Measurements from ENCODE around the gene WNT3.
"Not testable (repeated sequence)": the region's sequence is repeated elsewhere in the genome, so short reads cannot be mapped to it uniquely, and the experiment has no call there.

WNT3 gene

DNA sequence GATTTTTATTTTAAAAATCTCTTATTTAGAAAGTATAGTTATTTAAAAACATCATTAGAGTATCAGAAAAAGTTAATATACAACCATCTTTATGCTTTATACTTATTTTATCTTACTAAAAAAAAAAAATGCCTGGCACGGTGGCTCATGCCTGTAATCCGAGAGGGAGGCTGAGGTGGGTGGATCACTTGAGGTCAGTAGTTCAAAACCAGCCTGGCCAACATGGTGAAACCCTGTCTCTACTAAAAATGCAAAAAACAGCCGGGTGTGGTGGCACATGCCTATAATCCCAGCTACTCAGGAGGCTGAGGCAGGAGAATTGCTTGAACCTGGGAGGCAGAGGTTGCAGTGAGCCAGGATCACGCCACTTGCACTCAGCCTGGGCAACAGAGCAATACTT, 60.9 kb downstream of the WNT3 start:
- not testable (repeated sequence) for H3K4me3 ChIP-seq (ENCODE audit: low read length); H3K4me1 ChIP-seq (ENCODE audit: insufficient read depth, low read length); H2AFZ ChIP-seq (ENCODE audit: low read depth, low read length); H3K27me3 ChIP-seq (ENCODE audit: insufficient read depth, low read length); H3K9me3 ChIP-seq (ENCODE audit: low read length)
- H3K36me3 ChIP-seq (ENCODE audit: insufficient read depth, low read length): peaks cover 47% of the 10 kb centered on the region

DNA sequence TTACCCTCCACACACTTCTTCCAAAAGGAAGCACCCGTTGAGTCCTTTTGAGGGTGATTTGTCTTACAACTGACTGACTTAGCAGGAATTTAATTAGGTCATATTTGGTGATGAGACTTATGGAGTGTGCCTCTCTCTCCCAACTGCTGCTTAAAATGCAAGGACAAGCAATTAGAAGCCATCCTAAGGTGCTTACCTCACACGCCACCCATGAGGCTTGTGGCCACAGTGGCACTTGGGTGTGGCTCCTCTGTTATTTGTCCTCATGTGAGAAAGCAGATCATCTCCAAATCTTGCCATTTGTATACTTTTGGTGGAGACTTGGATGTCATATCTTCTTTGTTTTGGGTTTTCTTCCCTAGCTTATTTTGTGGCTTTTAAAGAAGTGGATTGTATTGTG, 61.6 kb downstream of the WNT3 start:
- Histone ChIP-seq H3K4me3 (ENCODE audit: low read length) (no peak overlapping the region), H3K27me3 (ENCODE audit: insufficient read depth, low read length) (no peaks in the 10 kb centered on the region), H3K36me3 (ENCODE audit: insufficient read depth, low read length) (peaks cover 47% of the 10 kb centered on the region), H2AFZ (ENCODE audit: low read depth, low read length) (no peak overlapping the region), H3K9me3 (ENCODE audit: low read length) (no peaks in the 10 kb centered on the region), H3K4me1 (ENCODE audit: insufficient read depth, low read length) (peaks cover 7% of the 10 kb centered on the region)

DNA sequence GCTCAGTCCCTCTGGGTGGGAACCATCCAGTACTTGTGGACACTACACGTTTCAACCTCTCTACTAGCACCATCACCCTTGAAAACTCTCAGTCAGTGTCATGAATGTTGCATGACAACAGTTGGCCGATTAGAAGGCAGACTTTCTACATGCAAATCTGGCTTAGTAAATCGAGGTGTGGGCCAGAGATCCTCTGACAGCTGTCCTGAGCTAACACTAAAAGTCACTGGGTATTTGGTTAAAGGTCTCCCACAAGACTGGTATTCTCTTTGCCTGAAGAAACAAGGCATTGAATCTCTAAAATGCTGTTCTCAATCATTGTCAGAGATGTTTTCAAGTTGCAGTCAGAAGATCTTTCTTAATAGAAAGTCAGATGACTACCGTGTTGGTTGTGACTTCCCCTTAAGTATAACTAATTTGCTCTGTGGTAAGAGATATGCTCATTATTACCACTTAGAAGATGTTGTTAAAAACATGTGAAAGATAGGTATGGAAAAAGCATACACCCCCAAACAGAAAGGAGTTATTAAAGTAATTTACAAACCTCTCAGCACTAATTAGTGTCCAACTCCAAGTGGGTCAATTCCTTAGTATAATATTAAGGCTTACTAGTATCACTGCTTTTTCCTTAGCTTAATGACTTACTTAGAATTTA, 62.3 kb downstream of the WNT3 start:
- Histone ChIP-seq H3K4me3 (ENCODE audit: low read length) (no peak overlapping the region), H3K4me1 (ENCODE audit: insufficient read depth, low read length) (peaks cover 7% of the 10 kb centered on the region), H3K27me3 (ENCODE audit: insufficient read depth, low read length) (no peaks in the 10 kb centered on the region), H3K9me3 (ENCODE audit: low read length) (no peaks in the 10 kb centered on the region), H2AFZ (ENCODE audit: low read depth, low read length) (no peak overlapping the region), H3K36me3 (ENCODE audit: insufficient read depth, low read length) (peaks cover 49% of the 10 kb centered on the region)

DNA sequence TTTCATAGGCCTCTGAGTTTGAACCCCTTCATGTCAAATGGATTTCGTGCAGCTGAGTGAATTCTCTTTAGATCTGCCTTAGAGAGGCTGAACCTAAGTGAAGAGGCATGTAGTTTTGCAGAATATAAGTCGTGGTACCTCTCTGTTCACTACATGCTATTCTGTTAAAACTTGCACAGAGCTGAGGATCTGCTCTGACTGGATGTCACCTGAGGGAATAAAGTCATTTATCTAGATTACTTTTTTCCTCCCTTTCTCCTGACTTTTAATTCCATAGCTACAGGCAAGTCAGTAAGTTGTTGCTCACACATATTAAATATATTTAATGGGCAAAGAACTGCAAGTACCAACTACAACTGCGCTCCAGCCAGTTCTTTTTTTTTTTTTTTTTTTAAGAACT, 64.7 kb downstream of the WNT3 start:
- Histone ChIP-seq H3K4me1 (ENCODE audit: insufficient read depth, low read length) (peaks cover 7% of the 10 kb centered on the region), H3K36me3 (ENCODE audit: insufficient read depth, low read length) (peaks cover 37% of the 10 kb centered on the region), H3K27me3 (ENCODE audit: insufficient read depth, low read length) (no peaks in the 10 kb centered on the region), H3K9me3 (ENCODE audit: low read length) (no peaks in the 10 kb centered on the region), H3K4me3 (ENCODE audit: low read length) (no peak overlapping the region), H2AFZ (ENCODE audit: low read depth, low read length) (no peak overlapping the region)

DNA sequence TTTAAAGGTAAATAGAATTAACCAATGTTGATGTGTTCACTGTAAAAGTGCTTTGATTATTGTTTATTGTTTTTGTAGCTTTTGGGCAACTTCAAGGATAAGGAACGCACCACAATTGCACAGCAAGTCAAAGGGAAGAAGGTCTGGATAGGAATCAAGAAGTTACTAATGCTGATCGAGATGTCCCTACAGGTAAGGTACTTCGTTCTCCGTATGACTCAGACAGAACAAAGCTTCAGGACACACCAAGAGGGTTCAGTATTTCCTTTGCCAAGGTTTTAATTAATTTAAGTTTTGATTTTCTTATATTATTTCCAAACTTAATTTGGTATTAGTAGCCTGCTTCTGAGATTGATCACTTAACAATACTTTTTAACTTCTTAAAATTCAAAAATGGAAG, 67.1 kb downstream of the WNT3 start:
- Histone ChIP-seq H3K4me1 (ENCODE audit: insufficient read depth, low read length) (peaks cover 7% of the 10 kb centered on the region), H3K36me3 (ENCODE audit: insufficient read depth, low read length) (peaks cover 29% of the 10 kb centered on the region), H3K9me3 (ENCODE audit: low read length) (no peaks in the 10 kb centered on the region), H3K27me3 (ENCODE audit: insufficient read depth, low read length) (no peaks in the 10 kb centered on the region), H2AFZ (ENCODE audit: low read depth, low read length) (no peak overlapping the region), H3K4me3 (ENCODE audit: low read length) (no peak overlapping the region)

DNA sequence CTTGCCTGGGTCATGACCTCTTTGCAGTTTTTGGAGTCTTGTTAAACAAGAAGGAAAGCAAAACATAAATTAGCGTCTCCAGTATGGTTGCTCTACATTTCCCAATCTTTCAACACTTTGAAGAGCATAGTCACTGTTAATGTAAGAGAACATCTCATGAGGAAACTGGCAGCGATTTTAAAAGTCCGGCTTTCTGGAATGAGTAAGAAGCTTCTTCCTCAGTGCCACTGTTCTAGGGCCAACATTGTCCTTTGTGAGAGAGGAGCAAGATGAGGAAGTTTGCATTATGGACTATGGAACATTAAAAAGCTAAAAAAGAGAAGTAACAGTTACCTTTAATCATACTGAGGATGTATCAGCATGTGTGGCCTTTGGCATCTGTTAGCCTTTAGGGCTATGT, 73.1 kb downstream of the WNT3 start:
- Histone ChIP-seq H3K4me1 (ENCODE audit: insufficient read depth, low read length) (peaks cover 11% of the 10 kb centered on the region), H3K27me3 (ENCODE audit: insufficient read depth, low read length) (no peaks in the 10 kb centered on the region), H3K4me3 (ENCODE audit: low read length) (no peak overlapping the region)

DNA sequence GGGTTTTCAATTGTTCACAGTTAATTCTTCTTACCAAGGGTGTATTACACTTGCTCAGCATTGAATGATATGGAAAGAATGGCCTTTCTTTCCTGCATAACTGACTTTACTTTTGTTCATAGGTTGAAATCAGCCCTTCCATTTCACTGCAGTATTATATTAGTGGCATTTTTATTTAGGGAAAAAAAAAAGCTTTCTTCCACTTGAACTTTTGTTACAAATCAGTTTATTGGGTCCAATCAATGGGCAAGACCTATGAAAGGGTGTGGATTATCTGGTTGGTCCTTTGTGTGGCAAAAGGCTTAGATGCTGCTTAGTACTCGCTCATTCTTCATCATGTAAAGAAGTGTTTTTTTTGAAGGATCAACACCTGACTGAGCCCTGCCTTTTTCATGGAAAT, 74.1 kb downstream of the WNT3 start:
- Histone ChIP-seq H2AFZ (ENCODE audit: low read depth, low read length) (no peak overlapping the region), H3K27me3 (ENCODE audit: insufficient read depth, low read length) (no peaks in the 10 kb centered on the region), H3K4me3 (ENCODE audit: low read length) (no peak overlapping the region), H3K9me3 (ENCODE audit: low read length) (no peaks in the 10 kb centered on the region), H3K4me1 (ENCODE audit: insufficient read depth, low read length) (peaks cover 11% of the 10 kb centered on the region), H3K36me3 (ENCODE audit: insufficient read depth, low read length) (no peaks in the 10 kb centered on the region)

More for the DNA sequence above, 73.1 kb downstream of the WNT3 start:
- H3K36me3 ChIP-seq (ENCODE audit: insufficient read depth, low read length): no peaks in the 10 kb centered on the region
- H2AFZ ChIP-seq (ENCODE audit: low read depth, low read length): no peak overlapping the region
- no peaks in the 10 kb centered on the region for H3K9me3 ChIP-seq (ENCODE audit: low read length)

DNA sequence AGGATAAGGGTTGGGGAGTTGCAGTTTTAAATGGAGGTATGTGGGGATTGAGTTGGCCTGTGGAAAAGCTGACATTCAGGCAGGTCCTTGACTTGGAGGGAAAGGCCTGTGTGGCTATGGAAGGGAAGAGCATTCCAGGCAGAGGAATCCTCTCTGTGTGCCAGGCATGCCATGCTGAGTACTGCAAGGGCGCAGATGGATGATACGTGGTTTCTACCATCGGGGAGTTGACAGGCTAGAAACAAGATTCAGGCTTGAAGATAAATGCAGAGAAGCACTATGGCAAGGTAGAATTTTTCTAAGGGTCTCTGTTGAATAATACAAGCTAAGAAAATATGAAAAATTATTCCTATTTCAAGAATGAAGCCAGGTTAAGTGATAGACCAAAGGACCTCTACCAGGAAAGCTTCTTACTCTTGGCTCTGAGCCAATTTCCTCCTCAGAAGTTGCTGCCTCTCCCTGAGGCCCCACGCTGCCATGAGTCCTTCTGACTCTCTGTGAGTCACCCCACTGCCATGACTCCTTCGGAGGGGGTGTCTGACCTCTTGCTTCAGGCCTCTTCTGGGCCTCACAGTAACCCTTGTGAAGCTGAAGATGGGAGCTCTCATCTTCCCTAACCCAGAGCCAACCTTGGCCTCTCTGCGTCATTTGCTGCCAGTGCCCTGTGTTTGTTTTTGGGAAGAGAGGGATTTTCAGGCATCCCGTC, 75.8 kb downstream of the WNT3 start:
- Histone ChIP-seq H3K27me3 (ENCODE audit: insufficient read depth, low read length) (no peaks in the 10 kb centered on the region), H3K4me1 (ENCODE audit: insufficient read depth, low read length) (peaks cover 11% of the 10 kb centered on the region), H3K36me3 (ENCODE audit: insufficient read depth, low read length) (no peaks in the 10 kb centered on the region), H3K4me3 (ENCODE audit: low read length) (no peak overlapping the region), H2AFZ (ENCODE audit: low read depth, low read length) (no peak overlapping the region), H3K9me3 (ENCODE audit: low read length) (no peaks in the 10 kb centered on the region)

DNA sequence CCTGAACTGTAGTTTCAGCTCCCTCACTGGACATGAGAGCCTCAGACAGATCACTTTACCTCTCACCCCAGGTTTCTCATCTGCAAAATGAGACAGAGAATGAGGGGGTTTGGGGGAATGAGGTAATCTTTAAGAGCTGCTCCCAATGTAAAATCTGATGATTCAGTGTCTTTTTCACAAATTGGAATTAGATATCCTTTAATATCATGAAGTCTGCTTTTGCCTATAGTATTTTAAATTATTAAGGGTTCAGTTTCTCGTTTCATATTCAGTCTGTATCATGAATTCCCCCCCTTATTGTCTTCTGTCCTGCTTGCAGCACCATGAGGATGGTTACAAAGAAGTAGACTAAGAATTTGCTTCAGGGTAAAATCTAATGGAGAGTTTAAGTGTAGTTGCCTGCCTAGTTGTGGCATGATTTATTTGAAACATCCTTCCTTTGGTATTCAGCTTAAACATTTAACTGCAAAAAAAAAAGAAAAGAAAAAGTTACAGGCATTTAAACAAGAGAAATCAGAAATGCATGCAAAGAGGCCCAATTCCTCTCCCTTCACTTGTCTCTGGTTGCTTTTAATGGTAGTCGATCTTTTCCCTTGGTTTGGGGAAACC, 77.3 kb downstream of the WNT3 start:
- Histone ChIP-seq H3K9me3 (ENCODE audit: low read length) (no peaks in the 10 kb centered on the region), H3K36me3 (ENCODE audit: insufficient read depth, low read length) (no peaks in the 10 kb centered on the region), H3K4me3 (ENCODE audit: low read length) (no peak overlapping the region), H3K27me3 (ENCODE audit: insufficient read depth, low read length) (no peaks in the 10 kb centered on the region), H2AFZ (ENCODE audit: low read depth, low read length) (no peak overlapping the region), H3K4me1 (ENCODE audit: insufficient read depth, low read length) (peaks cover 11% of the 10 kb centered on the region)

DNA sequence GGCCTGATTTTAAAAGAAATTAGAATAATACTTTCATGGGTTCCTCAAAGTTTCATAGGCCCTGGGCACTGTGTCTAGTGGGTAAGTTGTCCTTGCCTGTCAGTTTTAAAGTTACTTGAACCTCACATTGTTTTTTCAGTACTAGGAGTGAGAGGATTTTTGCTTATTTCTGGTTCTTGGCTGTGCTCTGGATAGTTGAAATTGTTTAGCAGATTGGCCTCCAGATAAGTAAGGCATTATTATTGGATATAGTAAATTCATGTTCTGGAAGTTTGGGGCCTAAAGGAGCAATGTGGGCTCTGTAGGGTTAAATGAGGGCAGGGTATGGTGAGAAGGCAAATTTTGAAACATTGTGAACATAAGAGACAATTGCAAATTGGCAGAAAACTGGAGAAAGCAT, 78.5 kb downstream of the WNT3 start:
- Histone ChIP-seq H3K4me3 (ENCODE audit: low read length) (no peak overlapping the region), H3K9me3 (ENCODE audit: low read length) (no peaks in the 10 kb centered on the region), H3K4me1 (ENCODE audit: insufficient read depth, low read length) (peaks cover 14% of the 10 kb centered on the region), H3K36me3 (ENCODE audit: insufficient read depth, low read length) (no peaks in the 10 kb centered on the region), H3K27me3 (ENCODE audit: insufficient read depth, low read length) (no peaks in the 10 kb centered on the region), H2AFZ (ENCODE audit: low read depth, low read length) (no peak overlapping the region)

DNA sequence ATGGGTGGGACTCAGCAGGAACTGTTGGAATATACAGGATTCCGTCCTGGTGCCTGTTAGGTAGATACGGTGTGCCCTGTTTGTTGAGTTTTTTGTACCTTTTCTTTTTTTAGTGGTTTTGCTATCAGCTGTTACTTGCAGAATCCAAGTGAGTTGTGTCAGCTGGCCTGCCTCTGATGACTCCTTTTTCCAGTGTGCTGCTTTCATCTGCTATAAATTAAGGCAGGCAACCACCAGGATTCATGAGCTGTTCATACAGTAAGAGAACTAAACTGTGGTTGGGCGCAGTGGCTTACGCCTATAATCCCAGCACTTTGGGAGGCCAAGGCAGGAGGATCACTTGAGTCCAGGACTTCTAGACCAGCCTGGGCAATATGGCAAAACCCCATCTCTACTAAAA, 79.9 kb downstream of the WNT3 start:
- Histone ChIP-seq H2AFZ (ENCODE audit: low read depth, low read length) (no peak overlapping the region), H3K9me3 (ENCODE audit: low read length) (no peaks in the 10 kb centered on the region), H3K36me3 (ENCODE audit: insufficient read depth, low read length) (no peaks in the 10 kb centered on the region), H3K4me1 (ENCODE audit: insufficient read depth, low read length) (peaks cover 16% of the 10 kb centered on the region), H3K4me3 (ENCODE audit: low read length) (no peak overlapping the region), H3K27me3 (ENCODE audit: insufficient read depth, low read length) (no peaks in the 10 kb centered on the region)

DNA sequence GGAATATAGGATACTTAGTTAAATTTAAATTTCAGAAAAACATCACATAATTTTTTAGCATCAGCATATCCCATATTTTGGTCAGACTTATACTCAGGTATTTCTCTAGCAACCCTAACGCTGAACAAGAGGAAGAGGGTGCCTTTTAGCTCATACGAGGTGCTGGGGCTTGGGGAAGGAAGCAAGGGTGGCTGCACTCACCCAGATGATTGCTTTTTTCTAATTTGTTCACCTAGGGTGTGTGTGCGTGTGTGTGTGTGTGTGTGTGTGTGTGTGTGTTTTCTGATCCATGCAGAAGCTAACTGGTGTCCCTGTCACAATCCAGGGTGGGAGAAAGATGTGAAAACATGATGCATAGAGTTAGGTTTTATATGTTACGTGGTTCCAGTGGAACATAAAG, 81.2 kb downstream of the WNT3 start:
- no peak overlapping the region for H3K4me3 ChIP-seq (ENCODE audit: low read length)
- H3K27me3 ChIP-seq (ENCODE audit: insufficient read depth, low read length): no peaks in the 10 kb centered on the region
- no peaks in the 10 kb centered on the region for H3K36me3 ChIP-seq (ENCODE audit: insufficient read depth, low read length)
- H2AFZ ChIP-seq (ENCODE audit: low read depth, low read length): no peak overlapping the region
- peaks cover 26% of the 10 kb centered on the region for H3K4me1 ChIP-seq (ENCODE audit: insufficient read depth, low read length)
- H3K9me3 ChIP-seq (ENCODE audit: low read length): no peaks in the 10 kb centered on the region

DNA sequence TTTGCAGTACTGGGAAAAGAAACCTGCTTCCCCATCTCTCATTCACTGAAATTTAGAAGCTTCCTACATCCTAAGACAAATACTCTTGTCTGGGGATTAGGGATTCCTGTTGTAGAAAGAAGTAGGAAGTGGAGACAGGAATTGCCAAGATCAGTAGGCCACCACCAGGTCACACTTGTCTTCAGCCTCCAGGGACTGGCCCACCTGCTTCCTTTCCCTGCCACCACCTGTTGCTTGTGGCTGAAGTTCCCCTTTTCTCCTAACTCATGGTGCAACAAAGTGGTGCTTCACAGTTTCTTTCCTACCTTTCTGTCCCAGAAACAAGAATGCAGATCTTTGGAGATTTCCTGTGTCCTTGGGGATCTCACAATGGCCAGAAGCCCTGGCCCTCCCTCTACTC, 82.4 kb downstream of the WNT3 start:
- Histone ChIP-seq H3K4me3 (ENCODE audit: low read length) (no peak overlapping the region), H3K27me3 (ENCODE audit: insufficient read depth, low read length) (no peaks in the 10 kb centered on the region), H3K9me3 (ENCODE audit: low read length) (no peaks in the 10 kb centered on the region), H2AFZ (ENCODE audit: low read depth, low read length) (no peak overlapping the region), H3K4me1 (ENCODE audit: insufficient read depth, low read length) (peaks cover 36% of the 10 kb centered on the region), H3K36me3 (ENCODE audit: insufficient read depth, low read length) (no peaks in the 10 kb centered on the region)
